Measurements from ENCODE around the gene HES2.
"Not testable (repeated sequence)": the region's sequence is repeated elsewhere in the genome, so short reads cannot be mapped to it uniquely, and the experiment has no call there.

HES2 gene

GRCh38 chr1:6446665-6447015 is 26.9 kb upstream of the HES2 start:
- no peak for TF ChIP-seq TAF1 (IDR thresholded peaks at IDR 0.05; ENCODE audit: low read depth, low read length)
- no peak for TF ChIP-seq POLR2A (IDR thresholded peaks at IDR 0.05; ENCODE audit: low read depth, low read length)
- TF ChIP-seq PAX5 (IDR thresholded peaks at IDR 0.05; ENCODE audit: insufficient read depth, low read length, severe bottlenecking): no peak
- TF ChIP-seq POU2F2 (IDR thresholded peaks at IDR 0.05; ENCODE audit: low read depth, low read length): no peak
- no peak for TF ChIP-seq SPI1 (IDR thresholded peaks at IDR 0.05; ENCODE audit: low read depth, low read length)
- no peak for TF ChIP-seq POLR2AphosphoS5 (IDR thresholded peaks at IDR 0.05; ENCODE audit: low read depth, low read length)
- FAIRE-seq: no peak
- DNase-seq (ENCODE audit: insufficient read length, low spot score): no peak

- DNase-seq (ENCODE audit: insufficient read length, low spot score): not testable (repeated sequence)
Observed at GRCh38 chr1:6445929-6446328, 26.2 kb upstream of the HES2 start.

GRCh38 chr1:6445062-6445763 is 25.5 kb upstream of the HES2 start:
- FAIRE-seq: no peak
- DNase-seq (ENCODE audit: insufficient read length, low spot score): no peak

More at GRCh38 chr1:6445929-6446328, 26.2 kb upstream of the HES2 start:
- FAIRE-seq: not testable (repeated sequence)

GRCh38 chr1:6444377-6444776 is 24.7 kb upstream of the HES2 start:
- FAIRE-seq (no peak), DNase-seq (ENCODE audit: insufficient read length, low spot score) (no peak)
- TF ChIP-seq TAF1 (IDR thresholded peaks at IDR 0.05; ENCODE audit: low read depth, low read length) (no peak), PAX5 (IDR thresholded peaks at IDR 0.05; ENCODE audit: insufficient read depth, low read length, severe bottlenecking) (no peak), POU2F2 (IDR thresholded peaks at IDR 0.05; ENCODE audit: low read depth, low read length) (no peak), POLR2A (IDR thresholded peaks at IDR 0.05; ENCODE audit: low read depth, low read length) (no peak), SPI1 (IDR thresholded peaks at IDR 0.05; ENCODE audit: low read depth, low read length) (no peak), POLR2AphosphoS5 (IDR thresholded peaks at IDR 0.05; ENCODE audit: low read depth, low read length) (no peak)

More at GRCh38 chr1:6445062-6445763, 25.5 kb upstream of the HES2 start:
- TF ChIP-seq PAX5 (IDR thresholded peaks at IDR 0.05; ENCODE audit: insufficient read depth, low read length, severe bottlenecking) (no peak), POLR2A (IDR thresholded peaks at IDR 0.05; ENCODE audit: low read depth, low read length) (no peak), POU2F2 (IDR thresholded peaks at IDR 0.05; ENCODE audit: low read depth, low read length) (no peak), TAF1 (IDR thresholded peaks at IDR 0.05; ENCODE audit: low read depth, low read length) (no peak), SPI1 (IDR thresholded peaks at IDR 0.05; ENCODE audit: low read depth, low read length) (no peak), POLR2AphosphoS5 (IDR thresholded peaks at IDR 0.05; ENCODE audit: low read depth, low read length) (no peak)

GRCh38 chr1:6443339-6444115 is 23.8 kb upstream of the HES2 start:
- no peak for FAIRE-seq
- no peak for DNase-seq (ENCODE audit: insufficient read length, low spot score)

GRCh38 chr1:6441586-6441985 is 21.9 kb upstream of the HES2 start:
- no peak for DNase-seq (ENCODE audit: insufficient read length, low spot score)
- FAIRE-seq: no peak
- TF ChIP-seq PAX5 (IDR thresholded peaks at IDR 0.05; ENCODE audit: insufficient read depth, low read length, severe bottlenecking): no peak
- no peak for TF ChIP-seq POU2F2 (IDR thresholded peaks at IDR 0.05; ENCODE audit: low read depth, low read length)
- TF ChIP-seq SPI1 (IDR thresholded peaks at IDR 0.05; ENCODE audit: low read depth, low read length): no peak
- TF ChIP-seq POLR2AphosphoS5 (IDR thresholded peaks at IDR 0.05; ENCODE audit: low read depth, low read length): no peak
- TF ChIP-seq POLR2A (IDR thresholded peaks at IDR 0.05; ENCODE audit: low read depth, low read length): no peak
- TF ChIP-seq TAF1 (IDR thresholded peaks at IDR 0.05; ENCODE audit: low read depth, low read length): no peak

More at GRCh38 chr1:6443339-6444115, 23.8 kb upstream of the HES2 start:
- TF ChIP-seq POU2F2 (IDR thresholded peaks at IDR 0.05; ENCODE audit: low read depth, low read length) (no peak), POLR2A (IDR thresholded peaks at IDR 0.05; ENCODE audit: low read depth, low read length) (no peak), TAF1 (IDR thresholded peaks at IDR 0.05; ENCODE audit: low read depth, low read length) (no peak), PAX5 (IDR thresholded peaks at IDR 0.05; ENCODE audit: insufficient read depth, low read length, severe bottlenecking) (no peak), SPI1 (IDR thresholded peaks at IDR 0.05; ENCODE audit: low read depth, low read length) (no peak), POLR2AphosphoS5 (IDR thresholded peaks at IDR 0.05; ENCODE audit: low read depth, low read length) (no peak)

- DNase-seq (ENCODE audit: insufficient read length, low spot score): peak; percentile 60
- peak; percentile 5 for FAIRE-seq
- TF ChIP-seq POLR2AphosphoS5 (IDR thresholded peaks at IDR 0.05; ENCODE audit: low read depth, low read length): no peak
- TF ChIP-seq POU2F2 (IDR thresholded peaks at IDR 0.05; ENCODE audit: low read depth, low read length): no peak
- TF ChIP-seq POLR2A (IDR thresholded peaks at IDR 0.05; ENCODE audit: low read depth, low read length): no peak
- no peak for TF ChIP-seq PAX5 (IDR thresholded peaks at IDR 0.05; ENCODE audit: insufficient read depth, low read length, severe bottlenecking)
- no peak for TF ChIP-seq SPI1 (IDR thresholded peaks at IDR 0.05; ENCODE audit: low read depth, low read length)
- no peak for TF ChIP-seq TAF1 (IDR thresholded peaks at IDR 0.05; ENCODE audit: low read depth, low read length)
Observed at GRCh38 chr1:6440198-6441126, 20.7 kb upstream of the HES2 start.

- FAIRE-seq (peak; percentile 81), DNase-seq (ENCODE audit: insufficient read length, low spot score) (peak; percentile 87)
- TF ChIP-seq TAF1 (IDR thresholded peaks at IDR 0.05; ENCODE audit: low read depth, low read length): no peak
- no peak for TF ChIP-seq PAX5 (IDR thresholded peaks at IDR 0.05; ENCODE audit: insufficient read depth, low read length, severe bottlenecking)
- TF ChIP-seq SPI1 (IDR thresholded peaks at IDR 0.05; ENCODE audit: low read depth, low read length): no peak
- no peak for TF ChIP-seq POLR2A (IDR thresholded peaks at IDR 0.05; ENCODE audit: low read depth, low read length)
- no peak for TF ChIP-seq POU2F2 (IDR thresholded peaks at IDR 0.05; ENCODE audit: low read depth, low read length)
- no peak for TF ChIP-seq POLR2AphosphoS5 (IDR thresholded peaks at IDR 0.05; ENCODE audit: low read depth, low read length)
Observed at GRCh38 chr1:6438047-6438525, 18.4 kb upstream of the HES2 start.

- FAIRE-seq; DNase-seq (ENCODE audit: insufficient read length, low spot score): not testable (repeated sequence)
Observed at GRCh38 chr1:6437012-6437700, 17.4 kb upstream of the HES2 start.

GRCh38 chr1:6436277-6436676 is 16.6 kb upstream of the HES2 start:
- FAIRE-seq; DNase-seq (ENCODE audit: insufficient read length, low spot score): not testable (repeated sequence)
